Muscle of back (tissue), 11 donors: ENCODE results near the gene MAB21L3. TPM values are rescaled to one million over a fixed set of nuclear protein-coding genes. Genes with fewer than 3 reads are reported as not detected.
A peak's percentile ranks its signal among the peaks of the same experiment; 100 is the strongest.
"Not testable (repeated sequence)": the region's sequence is repeated elsewhere in the genome, so short reads cannot be mapped to it uniquely, and the experiment has no call there.

ENCODE experiments used
- DNase-seq, 3 donors: peaks; one replicate each; pipeline versions ENCODE4 v3.0.0 to v3.0.0-alpha.2; 2013
- polyA plus RNA-seq, 10 donors: library from polyadenylated mRNA; unstranded; fragments of 120-200 nt; gene quantifications; one replicate each; pipeline ENCODE4 v1.2.1, GENCODE V29; 2013; ENCODE audit not compliant: insufficient read length in 10 of 10

The MAB21L3 gene
- polyA plus RNA-seq, 10 donors = 0.57 to 0.87 TPM; not detected in 8

DNA sequence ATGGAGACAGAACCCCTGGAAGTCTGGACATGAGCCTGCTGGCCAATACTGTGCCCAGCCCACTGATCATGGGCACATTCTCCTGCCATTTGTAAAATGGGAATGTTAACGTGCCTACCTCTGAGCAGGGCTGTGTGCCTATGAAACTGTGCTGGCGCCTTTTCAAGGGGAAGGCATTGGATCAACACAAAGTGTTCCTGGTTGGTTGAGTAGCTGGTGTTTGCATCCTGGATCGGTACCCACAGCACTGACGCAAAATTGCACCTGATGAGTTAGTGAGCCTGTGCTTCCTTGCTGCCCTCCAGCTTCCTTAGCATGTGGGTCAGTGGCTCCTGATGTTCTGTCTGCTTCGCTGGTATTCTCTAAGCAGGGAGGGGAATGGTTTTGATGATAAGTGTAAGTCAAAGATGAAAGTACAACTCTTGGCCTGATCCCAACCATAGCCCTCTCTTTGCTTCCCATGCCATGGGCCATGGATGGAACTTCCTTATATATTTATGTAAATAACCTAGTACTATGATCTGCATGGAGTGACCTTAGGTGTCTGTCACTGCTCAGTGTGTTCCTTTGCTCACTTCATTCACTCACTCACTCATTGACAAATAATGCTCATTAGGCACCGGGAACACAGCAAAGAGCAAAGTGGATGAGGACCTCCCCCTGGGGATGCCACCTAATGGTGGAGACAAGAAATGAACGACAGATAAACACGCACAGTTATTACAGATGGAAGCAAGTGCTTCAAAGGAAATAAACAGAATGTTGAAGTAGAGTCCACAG is 22.7 kb downstream of the MAB21L3 start:
- no peak for DNase-seq

DNA sequence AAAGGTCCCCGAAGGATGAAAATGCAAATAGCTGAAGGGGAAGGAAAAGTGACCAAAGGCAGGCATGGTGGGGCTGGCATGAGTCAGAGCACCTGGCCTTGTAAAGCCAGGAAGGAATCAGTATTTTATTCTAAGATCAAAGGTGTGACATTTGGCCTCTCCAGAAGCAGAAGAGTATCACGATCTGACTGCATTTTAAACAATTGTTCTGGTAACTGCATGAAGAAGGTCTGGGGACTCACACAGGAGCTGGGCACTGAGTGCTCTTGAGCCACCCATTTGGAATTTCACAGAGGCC is 23.2 kb downstream of the MAB21L3 start:
- DNase-seq = no peak

DNA sequence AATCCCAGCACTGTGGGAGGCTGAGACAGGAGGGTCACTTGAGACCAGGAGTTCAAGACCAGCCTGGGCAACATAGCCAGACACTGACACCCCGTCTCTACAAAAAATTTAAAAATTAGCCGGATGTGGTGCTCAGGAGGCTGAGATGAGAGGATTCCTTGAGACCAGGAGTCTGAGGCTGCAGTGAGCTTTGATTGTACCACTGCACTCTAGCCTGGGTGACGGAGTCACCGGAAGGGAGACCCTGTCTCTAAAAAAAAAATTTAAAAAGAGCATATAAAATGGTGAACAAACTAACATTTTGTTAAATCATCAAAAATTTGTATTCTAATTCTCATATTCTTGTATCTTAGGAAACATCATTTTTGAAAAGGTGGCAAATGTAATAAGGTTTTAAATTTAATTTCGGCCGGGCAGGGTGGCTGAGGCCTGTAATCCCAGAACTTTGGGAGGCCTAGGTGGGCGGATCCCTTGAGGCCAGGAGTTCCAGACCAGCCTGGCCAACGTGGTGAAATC is 27.1 kb downstream of the MAB21L3 start:
- no peak for DNase-seq

DNA sequence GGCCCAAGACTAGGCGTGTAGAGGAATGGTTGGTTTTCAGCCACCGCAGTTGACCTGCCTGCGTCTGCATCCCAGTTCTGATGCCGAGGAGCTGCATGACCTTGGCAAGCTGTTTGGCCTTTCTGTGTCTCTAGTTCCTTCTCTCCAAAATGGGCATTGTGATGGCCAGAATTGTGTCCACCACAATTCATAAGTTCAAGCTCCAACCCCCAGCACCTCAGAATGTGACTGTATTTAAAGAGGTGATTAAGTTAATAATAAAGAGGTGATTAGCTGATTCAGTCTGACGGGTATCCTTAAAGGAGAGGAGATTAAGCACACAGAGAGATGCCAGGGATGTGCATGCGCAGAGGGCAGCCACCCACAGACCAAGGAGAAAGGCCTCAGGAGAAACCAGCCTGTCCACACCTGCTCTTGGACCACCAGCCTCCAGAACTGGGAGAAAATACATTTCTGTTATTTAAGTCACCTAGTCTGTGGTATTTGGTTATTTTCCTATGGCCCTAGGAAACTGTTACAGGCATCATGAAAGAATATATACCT is 28.5 kb downstream of the MAB21L3 start:
- no peak for DNase-seq

DNA sequence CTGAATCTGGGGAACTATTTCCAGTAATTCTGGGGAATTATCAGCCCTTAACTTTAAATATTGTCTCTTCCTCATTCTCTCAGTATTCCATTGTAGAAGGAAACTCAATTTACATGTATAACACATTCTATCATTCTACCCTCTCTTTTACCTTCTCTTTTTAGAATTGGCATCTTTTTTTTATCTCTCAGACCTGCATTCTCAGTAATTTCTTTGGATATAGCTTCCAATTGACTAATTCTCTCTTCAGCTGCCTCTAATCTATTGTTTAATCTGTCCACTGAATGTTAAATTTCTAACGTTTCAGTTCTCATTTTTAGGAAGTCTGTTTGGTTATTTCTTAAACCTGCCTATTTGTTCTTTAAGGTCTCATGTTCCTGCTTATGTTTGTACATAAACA is 33.0 kb downstream of the MAB21L3 start:
- no peak for DNase-seq

DNA sequence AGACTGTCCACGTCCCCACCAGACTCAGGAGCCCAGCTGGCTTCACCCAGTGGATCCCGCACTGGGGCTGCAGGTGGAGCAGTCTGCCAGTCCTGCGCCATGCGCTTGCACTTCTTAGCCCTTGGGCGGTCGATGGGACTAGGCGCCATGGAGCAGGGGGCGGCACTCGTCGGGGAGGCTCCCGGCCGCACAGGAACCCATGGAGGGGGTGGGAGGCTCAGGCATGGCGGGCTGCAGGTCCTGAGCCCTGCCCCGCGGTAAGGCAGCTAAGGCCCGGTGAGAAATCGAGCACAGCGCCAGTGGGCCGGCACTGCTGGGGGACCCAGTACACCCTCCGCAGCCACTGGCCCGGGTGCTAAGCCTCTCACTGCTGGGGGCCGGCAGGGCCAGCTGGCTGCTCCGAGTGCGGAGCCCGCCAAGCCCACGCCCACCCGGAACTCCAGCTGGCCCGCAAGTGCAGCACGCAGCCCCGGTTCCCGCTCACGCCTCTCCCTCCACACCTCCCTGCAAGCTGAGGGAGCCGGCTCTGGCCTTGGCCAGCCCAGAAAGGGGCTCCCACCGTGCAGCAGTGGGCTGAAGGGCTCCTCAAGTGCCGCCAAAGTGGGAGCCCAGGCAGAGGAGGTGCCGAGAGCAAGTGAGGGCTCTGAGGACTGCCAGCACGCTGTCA is 35.4 kb downstream of the MAB21L3 start:
- not testable (repeated sequence) for DNase-seq

DNA sequence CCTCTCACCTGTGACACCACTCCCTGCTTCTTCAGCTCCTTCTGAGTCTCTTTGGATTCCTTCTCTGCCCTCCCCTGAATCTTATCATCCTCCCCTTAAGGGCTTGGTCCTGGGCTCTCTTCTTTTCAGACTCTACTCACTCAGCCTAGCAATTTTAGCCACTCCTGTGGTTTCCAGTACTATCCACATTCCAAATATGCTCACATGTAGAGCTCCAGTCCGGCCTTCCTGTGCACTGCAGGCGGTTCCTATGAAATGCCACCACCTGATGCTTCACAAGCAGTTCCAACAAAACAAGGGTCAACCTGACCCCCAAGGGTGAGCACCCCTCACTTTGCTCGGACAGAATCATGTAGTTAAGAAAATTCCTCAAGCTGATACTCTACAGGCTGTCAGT is 35.9 kb downstream of the MAB21L3 start:
- DNase-seq = no peak

DNA sequence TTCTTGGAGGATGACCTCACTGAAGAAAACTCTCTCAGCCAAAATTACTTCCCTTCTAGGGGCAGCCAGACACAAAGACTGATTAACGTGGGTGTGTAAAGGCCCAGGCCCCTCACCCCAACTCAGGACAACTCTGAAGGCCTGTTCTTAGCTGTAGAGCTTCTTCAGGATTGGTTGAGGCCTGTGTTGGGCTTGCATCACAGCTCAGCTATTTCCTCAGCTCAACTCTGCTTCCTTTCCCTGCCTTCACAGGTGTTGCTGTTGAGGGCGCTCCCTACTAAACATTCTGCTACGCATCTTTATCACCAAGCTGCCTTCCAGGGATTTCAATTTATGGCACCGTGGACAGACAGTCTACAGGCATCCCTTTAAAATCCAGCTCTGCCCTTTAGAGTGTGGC is 36.8 kb downstream of the MAB21L3 start:
- DNase-seq = no peak

DNA sequence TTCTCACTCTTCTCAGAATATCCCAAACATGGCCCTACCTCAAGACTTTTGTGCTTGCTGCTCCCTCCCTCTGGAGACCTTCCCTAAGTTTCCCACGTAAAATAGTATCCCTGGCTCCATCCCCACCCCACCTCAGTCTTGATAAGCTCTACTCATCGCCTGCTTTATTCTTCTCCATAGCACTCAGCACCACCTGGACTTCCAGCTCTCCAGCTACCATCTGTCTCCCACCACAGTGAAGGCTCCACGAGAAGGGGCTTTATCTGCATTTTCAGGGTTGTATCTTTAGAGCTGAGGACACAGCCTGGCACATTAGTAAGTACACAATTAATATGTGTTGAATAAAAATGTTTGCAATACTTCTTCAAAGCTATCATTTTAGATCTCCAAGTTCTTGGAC is 37.8 kb downstream of the MAB21L3 start:
- no peak for DNase-seq

DNA sequence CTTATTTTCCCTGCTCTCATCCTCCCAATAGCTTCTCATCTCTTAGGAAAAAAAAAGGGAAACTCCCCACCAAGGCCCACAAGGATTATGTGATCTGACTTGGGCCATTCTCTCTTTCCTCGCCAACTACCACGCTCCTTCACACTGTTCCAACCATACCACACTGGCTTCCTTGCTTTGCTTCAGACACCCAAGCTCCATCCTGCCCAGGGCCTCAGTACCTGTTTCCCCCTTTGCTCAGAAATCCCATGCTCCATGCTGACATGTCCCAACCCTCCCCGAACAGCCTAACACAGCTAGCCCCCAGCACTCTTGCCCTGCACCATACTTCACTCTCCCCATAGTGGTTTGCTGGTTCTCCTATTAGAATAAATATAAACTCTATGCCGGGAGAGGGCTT is 39.2 kb downstream of the MAB21L3 start:
- DNase-seq = no peak

DNA sequence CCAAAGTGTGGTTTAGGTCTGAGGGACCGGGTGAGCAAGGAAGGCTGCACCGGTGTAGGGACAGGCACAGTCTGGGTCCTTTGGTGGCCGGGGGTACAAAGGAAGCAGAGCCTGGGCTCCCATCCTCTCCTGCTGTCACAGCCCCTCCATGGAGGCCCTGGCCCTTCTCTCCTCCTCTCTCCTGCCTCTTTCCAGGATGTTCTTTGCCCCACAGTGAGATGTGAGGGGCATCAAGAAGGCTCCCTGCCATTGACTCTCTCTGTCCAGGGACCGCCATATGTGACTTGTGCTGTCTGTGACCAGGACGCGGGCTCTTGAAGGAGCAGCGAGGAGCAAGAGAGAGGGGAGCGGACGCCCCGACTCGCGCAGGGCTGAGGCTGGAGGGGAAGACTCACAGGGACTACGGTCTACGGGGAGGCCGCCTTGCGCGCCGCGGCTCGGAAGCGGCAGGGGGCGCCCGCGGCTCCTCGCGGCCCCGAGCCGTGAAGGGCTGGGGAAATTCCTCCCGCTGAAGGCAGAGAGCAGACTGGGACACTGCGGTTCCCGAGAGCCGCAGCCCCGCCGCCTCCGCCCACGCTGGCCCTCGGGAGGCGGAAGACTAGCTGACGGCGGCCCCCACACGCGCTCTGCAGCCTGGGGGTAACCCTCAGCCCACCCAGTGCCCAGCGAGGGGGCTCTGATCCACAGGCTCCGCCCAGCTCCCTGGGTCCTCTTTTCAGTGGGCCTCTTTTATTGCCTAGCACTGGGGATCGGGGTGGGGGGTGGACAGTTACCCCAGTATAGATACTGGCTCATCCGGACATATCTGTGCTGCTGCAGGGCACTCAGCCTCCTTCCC is 40.8 kb downstream of the MAB21L3 start:
- DNase-seq = peak; percentile 63 to 87 (median 69)

DNA sequence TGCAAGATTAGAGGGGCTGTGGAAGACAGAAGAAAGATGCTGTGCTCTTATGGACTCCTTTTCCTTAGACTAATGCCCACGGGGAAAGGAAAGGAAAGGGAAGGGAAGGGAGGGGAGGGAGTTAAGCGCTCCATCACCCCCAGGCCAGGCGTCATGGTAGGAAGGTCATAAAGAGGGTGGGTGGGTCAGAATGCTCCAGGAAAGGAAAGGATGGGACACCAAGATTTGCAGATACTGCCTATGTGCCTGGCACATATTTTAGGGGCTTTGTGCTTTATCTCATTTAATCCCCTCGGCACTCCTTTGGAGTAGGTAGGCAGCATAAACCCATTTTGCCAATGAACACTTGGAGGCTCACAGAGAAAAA is 41.4 kb downstream of the MAB21L3 start:
- DNase-seq = no peak

DNA sequence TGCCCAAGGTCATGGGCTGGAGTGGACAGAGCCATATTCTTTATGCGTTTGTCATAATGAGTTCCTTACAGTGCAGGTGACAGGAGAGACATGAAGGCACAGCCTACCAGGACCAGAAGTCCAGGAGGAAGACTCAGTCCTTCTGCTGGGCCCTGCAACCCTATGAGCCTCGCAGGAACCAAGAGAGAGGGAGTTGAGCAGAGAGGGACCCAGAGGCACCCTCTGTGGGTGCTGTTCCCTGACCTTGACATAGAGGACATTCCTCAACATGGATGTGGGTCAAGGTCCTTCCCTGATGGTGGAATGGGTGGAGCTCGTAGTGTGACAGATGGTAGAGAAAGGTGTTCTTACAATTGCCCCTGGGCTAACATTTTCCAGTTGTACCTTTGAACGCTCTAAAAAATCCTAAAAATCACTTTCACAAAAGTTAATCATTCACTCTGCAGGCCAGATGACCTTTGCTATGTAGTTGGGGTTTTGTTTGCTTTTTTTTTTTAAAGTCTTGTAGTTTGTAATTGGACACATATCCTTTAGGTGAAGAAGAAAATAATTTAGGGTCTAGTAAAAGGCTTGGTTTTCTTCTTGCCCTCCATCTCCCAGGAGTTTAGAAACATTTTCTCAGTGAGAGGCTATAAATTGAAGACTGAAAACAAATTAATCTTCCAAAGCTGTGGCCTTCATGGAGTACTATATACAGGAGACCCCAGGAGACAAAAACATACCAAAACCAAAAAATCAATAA is 41.9 kb downstream of the MAB21L3 start:
- DNase-seq = no peak

DNA sequence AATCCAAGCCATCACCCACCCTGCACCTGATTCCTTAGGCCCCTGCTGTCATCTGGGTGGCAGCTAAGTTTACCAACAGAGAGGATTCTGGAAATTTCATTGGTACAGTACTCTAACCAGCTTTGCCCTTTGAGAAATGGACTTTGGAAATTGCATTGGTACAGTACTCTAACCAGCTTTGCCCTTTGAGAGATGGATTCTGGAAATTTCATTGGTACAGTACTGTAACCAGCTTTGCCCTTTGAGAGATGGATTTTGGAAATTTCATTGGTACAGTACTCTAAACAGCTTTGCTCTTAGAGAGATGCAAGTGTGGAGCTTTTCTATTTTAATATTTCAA is 42.5 kb downstream of the MAB21L3 start:
- DNase-seq = no peak

DNA sequence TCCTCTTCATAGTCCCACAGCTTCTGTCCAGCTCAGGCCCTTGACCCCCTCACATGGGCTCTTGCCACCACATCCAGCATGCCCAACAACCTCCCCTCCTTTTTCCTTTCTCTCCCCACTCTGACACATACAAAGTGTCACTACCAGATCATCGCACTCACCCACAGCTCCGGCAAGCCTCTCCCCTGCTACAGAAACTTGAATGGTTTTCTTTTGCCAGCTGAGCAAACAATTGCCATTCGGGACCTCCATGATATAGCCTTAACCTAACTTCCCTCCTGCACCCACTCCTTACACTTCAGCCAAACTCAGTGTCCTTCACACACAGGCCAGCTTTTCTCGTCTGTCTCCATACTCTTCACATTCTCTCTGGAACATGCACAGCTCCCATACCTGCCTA is 43.3 kb downstream of the MAB21L3 start:
- DNase-seq = no peak

DNA sequence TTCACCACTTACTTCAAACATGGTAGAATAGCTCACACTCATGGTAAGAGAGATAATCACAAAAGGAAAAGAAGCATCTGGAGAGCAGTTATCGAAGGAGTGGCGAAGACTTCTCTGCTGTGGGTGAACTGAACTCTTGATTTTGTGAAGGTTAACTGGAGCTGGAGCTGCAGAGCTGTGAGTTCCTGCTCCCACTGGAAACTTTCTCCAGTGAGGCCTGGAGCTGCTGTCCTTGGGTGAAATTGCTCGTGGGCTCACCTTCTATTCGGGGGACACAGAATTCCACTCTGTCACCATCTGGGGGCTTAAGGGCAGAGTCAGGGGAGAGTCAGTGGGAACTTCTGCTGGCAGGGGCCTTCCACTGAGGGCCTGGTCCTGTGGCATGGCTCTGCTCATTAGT is 45.9 kb downstream of the MAB21L3 start:
- DNase-seq = no peak

DNA sequence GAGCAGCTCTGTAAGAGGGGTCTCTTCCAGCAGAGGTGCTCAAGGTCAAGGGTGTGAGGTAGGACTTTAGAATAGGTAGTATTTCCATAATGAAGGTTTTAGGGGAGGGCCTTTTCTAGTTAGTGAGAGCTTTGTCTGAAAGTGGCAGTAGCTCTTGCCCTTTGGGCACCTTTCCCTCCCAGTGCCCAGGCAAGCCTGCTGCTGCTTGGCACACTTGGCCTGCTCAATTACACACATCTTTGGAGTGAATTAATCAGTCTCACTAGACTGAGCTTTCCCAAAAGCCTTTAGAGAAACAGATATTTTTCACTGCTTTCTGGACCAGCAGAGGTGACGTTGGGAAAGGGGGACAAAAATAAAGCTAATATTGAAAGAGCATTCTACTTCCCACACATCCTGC is 48.0 kb downstream of the MAB21L3 start:
- DNase-seq = no peak

DNA sequence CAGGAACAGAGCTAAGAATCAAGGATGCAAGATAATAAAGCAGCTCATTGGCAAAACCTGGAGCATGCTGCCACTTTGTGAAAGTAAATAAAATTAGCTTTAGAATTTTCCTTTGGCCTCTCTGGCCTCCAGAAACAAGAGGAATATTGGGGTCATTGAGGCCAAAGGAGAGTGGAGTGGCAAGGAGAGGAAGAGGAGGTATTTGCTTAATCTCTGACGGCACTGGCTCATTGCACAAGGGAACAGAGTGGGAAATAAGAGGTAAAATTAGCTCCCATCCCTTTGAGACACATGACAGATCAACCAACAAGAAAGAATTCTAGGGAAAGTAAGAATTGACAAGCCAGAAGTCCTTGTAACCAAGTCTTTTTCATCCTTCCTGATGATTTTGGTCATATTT is 48.4 kb downstream of the MAB21L3 start:
- no peak for DNase-seq

DNA sequence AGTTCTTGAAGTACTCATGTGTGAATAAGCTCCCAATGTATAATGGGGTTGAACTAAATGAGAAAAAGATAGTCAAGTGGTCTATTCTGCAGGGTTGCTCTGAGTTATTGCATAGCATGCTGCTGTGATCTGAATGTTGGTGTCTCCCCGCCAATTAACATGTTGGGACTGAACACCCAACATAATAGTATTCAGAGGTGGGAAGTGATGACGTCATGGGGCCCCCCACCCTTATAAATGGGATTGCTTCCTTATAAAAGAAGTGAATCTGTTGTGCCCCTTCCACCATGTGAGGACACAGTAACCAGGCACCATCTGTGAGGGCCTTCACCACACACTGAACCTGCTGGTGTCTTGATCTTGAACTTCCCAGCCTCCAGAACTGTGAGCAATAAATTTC is 50.2 kb downstream of the MAB21L3 start:
- DNase-seq = no peak

DNA sequence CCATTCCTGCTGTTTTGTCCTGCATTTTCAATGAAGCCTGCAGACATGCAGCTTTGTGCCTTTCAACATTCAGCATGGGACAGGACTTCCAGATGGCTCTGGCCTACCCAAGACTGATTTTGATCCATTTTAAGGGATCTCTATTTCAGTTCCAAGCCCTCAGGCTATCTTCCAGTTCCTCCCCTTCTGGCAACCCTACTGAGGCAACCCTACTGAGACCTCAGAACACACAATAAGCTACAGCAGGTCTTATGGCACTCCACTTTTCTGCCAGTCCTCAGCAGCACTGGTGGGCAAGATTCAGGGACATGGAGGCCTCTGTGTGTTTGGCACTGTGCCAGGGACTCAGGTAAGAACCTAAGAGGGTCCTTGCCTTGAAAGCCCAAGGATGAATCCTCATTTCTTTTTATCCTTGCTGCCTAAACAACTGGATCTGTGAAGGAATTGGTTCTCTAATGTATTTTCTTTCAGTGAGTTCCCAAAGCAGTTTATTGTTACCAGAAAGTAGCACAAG is 50.7 kb downstream of the MAB21L3 start:
- no peak for DNase-seq

DNA sequence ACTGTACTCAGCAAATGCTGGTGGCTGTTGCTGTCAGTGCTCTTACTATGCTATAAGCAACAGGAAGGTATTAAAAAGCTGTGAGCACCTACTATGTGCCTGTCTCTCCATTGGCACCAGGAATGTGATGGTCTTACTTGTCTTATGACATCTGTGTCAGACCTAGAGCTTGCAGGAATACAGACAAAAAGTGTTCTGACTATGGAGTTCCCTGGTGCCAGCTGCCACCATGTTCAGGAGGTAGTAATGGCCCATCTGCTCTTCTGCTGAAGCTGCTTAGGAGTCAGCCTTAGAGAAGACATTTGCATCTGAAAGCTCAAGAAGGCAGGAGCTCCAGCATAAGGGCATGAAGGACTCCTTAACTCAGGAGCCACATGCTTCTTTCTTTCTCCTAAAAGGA is 52.3 kb downstream of the MAB21L3 start:
- no peak for DNase-seq

DNA sequence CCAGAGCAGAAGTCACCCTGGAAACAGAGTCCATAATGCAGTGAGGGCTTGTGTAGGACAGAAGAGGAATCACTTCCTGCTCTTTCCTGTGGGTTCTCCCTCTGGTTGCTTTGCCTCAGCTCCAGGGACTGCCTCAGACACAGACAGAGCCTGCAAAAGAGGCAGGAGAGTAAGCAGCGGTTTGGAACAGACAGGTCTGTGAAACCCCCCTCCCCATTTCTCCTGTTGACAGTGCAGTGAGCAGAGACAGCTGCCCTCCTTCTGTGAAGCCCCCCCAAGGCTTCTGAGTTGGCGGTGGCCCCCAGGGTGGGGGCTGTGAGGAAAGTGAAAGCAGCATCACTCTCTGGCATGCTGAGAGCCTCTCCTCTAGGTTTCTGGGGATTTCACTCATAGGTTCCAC is 53.0 kb downstream of the MAB21L3 start:
- peak in 1 of 3 donors; percentile 14 for DNase-seq
